Keratinocyte (primary cell): ENCODE results near the gene AHNAK. TPM values are rescaled to one million over a fixed set of nuclear protein-coding genes. Genes with fewer than 3 reads are reported as not detected.

Experiments used
- DNase-seq: peaks from one replicate; pipeline ENCODE4 v3.0.0-alpha.2; 2011; ENCODE audit warnings: low read depth, missing footprints, low spot score
- FAIRE-seq: peaks from 2 replicates; lab custom pipeline; 2011; peaks lifted over from hg19 to GRCh38; lab: Jason Lieb, UNC
- H2AFZ ChIP-seq: 2 replicates; pipeline ENCODE4 v1.6.0; 2012; ENCODE audit warnings: low read length, control low read depth, inconsistent platforms; ENCODE audit not compliant: control insufficient read depth
- H3K27ac ChIP-seq: 2 replicates; pipeline ENCODE4 v1.5.1; 2011; ENCODE audit warnings: low read length; ENCODE audit not compliant: control insufficient read depth, insufficient read depth
- H3K27me3 ChIP-seq: 3 replicates; pipeline ENCODE4 v1.6.0; 2011; ENCODE audit warnings: low read length; ENCODE audit not compliant: control insufficient read depth, insufficient read depth; ENCODE audit errors: extremely low read depth
- H3K36me3 ChIP-seq, 2 experiments: 2 replicates in 1 of 2; 3 replicates in 1 of 2; pipeline ENCODE4 v1.5.1; 2011; ENCODE audit warnings: low read length in 2 of 2, mild to moderate bottlenecking in 1 of 2; ENCODE audit not compliant: control insufficient read depth in 2 of 2, insufficient read depth in 2 of 2; ENCODE audit errors: extremely low read depth in 1 of 2
- H3K4me1 ChIP-seq: 3 replicates; pipeline ENCODE4 v1.5.1; 2011; ENCODE audit warnings: low read length; ENCODE audit not compliant: control insufficient read depth, insufficient read depth; ENCODE audit errors: extremely low read depth
- H3K4me2 ChIP-seq: 3 replicates; pipeline ENCODE4 v1.6.0; 2011; ENCODE audit warnings: low read depth, low read length; ENCODE audit not compliant: control insufficient read depth, insufficient read depth; ENCODE audit errors: extremely low read depth
- H3K4me3 ChIP-seq, 3 experiments: fragments of 200-600 bp in 1 of 3; sonication (generic) in 1 of 3; 2 replicates in 2 of 3; 3 replicates in 1 of 3; pipeline ENCODE4 v1.5.1; 2011 to 2016; ENCODE audit warnings: low read length in 3 of 3, mild to moderate bottlenecking in 3 of 3, control low read depth in 2 of 3, inconsistent platforms in 1 of 3, low read depth in 1 of 3, mixed read lengths in 1 of 3, mixed run types in 1 of 3, moderate library complexity in 1 of 3; ENCODE audit not compliant: control insufficient read depth in 2 of 3, insufficient read depth in 2 of 3; ENCODE audit errors: extremely low read depth in 1 of 3
- H3K79me2 ChIP-seq: 2 replicates; pipeline ENCODE4 v1.6.0; 2012; ENCODE audit warnings: low read length; ENCODE audit not compliant: control insufficient read depth, insufficient read depth
- H3K9ac ChIP-seq: 3 replicates; pipeline ENCODE4 v1.6.0; 2011; ENCODE audit warnings: low read length; ENCODE audit not compliant: control insufficient read depth, insufficient read depth; ENCODE audit errors: extremely low read depth
- H3K9me1 ChIP-seq: 3 replicates; pipeline ENCODE4 v1.6.0; 2011; ENCODE audit warnings: low read length; ENCODE audit not compliant: control insufficient read depth, insufficient read depth; ENCODE audit errors: extremely low read depth
- H3K9me3 ChIP-seq: 2 replicates; pipeline ENCODE4 v1.5.1; 2012; ENCODE audit warnings: low read depth, low read length; ENCODE audit not compliant: control insufficient read depth
- H4K20me1 ChIP-seq: 3 replicates; pipeline ENCODE4 v1.6.0; 2011; ENCODE audit warnings: low read length; ENCODE audit not compliant: control insufficient read depth, insufficient read depth; ENCODE audit errors: extremely low read depth
- EZH2 ChIP-seq: IDR thresholded peaks from one replicate; pipeline ENCODE4 v1.6.1; 2012; ENCODE audit warnings: inconsistent platforms, mild to moderate bottlenecking, low read length, moderate library complexity
- dilution Hi-C: fragments of 300-500 bp; cut with MboI; formaldehyde crosslinking; loops from one replicate; pipeline ENCODE4 v1.7.0; 2020; ENCODE audit warnings: low sequenced_read_pairs; ENCODE audit not compliant: extremely low pct_ligation_motif_present
- polyA plus RNA-seq, 5 experiments: library from polyadenylated mRNA; depleted of rRNA in 3 of 5; stranded (reverse) in 3 of 5; stranded (forward) in 1 of 5; unstranded in 1 of 5; fragments of >200 nt; gene quantifications; 1 replicate in 1 of 5; 2 replicates in 3 of 5; 3 replicates in 1 of 5; pipeline versions ENCODE4 v1.2.1 to v1.2.3, GENCODE V29; 2011 to 2012; ENCODE audit warnings: missing spikeins in 2 of 5, low read depth in 1 of 5, low replicate concordance in 1 of 5
- TF ChIP-seq, protein P1 (sequence below), 3 experiments: IDR thresholded peaks in 1 of 3; conservative IDR thresholded peaks in 1 of 3; optimal IDR thresholded peaks in 1 of 3; 2 replicates in 2 of 3; 3 replicates in 1 of 3; pipeline versions ENCODE3 to v1.5.1; 2011; ENCODE audit warnings: low read length in 3 of 3, mild to moderate bottlenecking in 3 of 3, moderate library complexity in 2 of 3, control low read depth in 1 of 3, inconsistent platforms in 1 of 3; ENCODE audit not compliant: insufficient read depth in 2 of 3; ENCODE audit errors: extremely low read depth in 1 of 3

AHNAK gene
- polyA plus RNA-seq, 1 donor (not counting 4 experiments of a cell fraction or from before 2014, with no cell fraction given), result 220 TPM

DNA sequence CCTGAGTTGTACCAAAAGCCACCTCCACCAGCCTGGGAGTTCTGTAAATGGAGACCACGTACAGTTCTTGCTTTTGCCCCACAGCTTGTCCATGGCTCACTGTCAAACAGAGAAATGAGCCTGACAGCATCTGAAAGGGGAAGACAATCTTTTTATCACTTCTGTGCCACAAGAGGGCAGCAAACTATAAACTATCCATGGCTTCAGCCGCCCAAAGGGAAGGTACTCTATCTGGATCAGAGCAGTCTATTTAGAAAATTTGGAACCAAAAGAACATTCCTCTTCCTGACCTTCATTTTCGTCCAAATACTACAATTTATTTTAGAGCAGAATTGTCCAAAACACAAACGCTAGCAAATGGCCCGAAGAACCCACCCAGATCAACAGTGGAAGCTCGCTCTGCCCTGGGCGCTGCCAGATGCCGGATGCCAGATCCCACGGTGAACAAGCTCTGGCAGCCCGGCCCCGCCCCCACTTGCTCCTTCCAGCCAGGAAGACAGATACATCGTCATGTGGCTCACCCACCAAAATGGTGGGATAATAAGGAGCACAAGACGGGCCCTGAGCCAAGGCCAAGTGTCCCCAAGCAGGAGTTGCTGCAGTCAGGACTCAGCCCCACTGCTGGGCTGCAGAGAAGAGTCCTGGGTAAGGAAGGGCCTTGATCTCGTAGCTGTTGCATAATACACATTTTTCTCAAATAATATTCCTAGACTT, 151.6 kb downstream of the AHNAK start:
- peak overlapping the region; percentile 86 for H3K4me2 ChIP-seq
- H3K4me1 ChIP-seq, result peaks cover 8% of the 10 kb centered on the region
- peak; percentile 87 for FAIRE-seq
- H3K4me3 ChIP-seq, result peak overlapping the region; percentile 23 to 68 (median 66)
- H3K9ac ChIP-seq, result peak overlapping the region; percentile 55
- H3K27ac ChIP-seq, result peak overlapping the region; percentile 33
- peak overlapping the region; percentile 98 for H2AFZ ChIP-seq
- H4K20me1 ChIP-seq, result no peaks in the 10 kb centered on the region
- H3K27me3 ChIP-seq, result no peaks in the 10 kb centered on the region
- dilution Hi-C loops, result no loop called here
- no peaks in the 10 kb centered on the region for H3K79me2 ChIP-seq
- DNase-seq, result no peak
- no peaks in the 10 kb centered on the region for H3K9me1 ChIP-seq
- H3K36me3 ChIP-seq, result no peaks in the 10 kb centered on the region
- TF ChIP-seq, protein P1, sequence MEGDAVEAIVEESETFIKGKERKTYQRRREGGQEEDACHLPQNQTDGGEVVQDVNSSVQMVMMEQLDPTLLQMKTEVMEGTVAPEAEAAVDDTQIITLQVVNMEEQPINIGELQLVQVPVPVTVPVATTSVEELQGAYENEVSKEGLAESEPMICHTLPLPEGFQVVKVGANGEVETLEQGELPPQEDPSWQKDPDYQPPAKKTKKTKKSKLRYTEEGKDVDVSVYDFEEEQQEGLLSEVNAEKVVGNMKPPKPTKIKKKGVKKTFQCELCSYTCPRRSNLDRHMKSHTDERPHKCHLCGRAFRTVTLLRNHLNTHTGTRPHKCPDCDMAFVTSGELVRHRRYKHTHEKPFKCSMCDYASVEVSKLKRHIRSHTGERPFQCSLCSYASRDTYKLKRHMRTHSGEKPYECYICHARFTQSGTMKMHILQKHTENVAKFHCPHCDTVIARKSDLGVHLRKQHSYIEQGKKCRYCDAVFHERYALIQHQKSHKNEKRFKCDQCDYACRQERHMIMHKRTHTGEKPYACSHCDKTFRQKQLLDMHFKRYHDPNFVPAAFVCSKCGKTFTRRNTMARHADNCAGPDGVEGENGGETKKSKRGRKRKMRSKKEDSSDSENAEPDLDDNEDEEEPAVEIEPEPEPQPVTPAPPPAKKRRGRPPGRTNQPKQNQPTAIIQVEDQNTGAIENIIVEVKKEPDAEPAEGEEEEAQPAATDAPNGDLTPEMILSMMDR (optimal IDR thresholded peaks at IDR 0.05 in 1 of 3, IDR thresholded peaks at IDR 0.05 in 1 of 3, conservative IDR thresholded peaks at IDR 0.05 in 1 of 3; ENCODE audit: extremely low read depth in 1 of 3, insufficient read depth in 2 of 3, low read length in 3 of 3), result peak; percentile 46 to 79 (median 71)
- no peak for TF ChIP-seq EZH2
- H3K9me3 ChIP-seq, result no peaks in the 10 kb centered on the region

DNA sequence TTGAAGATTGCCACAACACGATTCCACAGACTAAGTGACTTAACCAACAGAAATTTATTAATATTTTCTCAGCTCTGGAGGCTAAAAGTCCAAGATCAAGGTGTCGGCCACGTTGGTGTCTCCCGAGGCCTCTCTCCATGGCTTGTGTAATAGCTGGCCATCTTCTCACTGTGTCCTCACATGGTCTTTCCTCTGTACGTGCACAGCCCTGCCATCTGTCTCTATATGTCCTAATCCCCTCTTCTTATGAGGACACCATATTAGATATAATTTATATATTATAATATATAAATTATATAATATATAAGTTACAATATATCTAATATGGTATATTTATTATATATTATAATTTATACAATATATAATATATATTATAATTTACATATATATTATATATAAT, 152.9 kb downstream of the AHNAK start:
- DNase-seq (no peak), FAIRE-seq (no peak)
- dilution Hi-C loops, result no loop called here
- no peak overlapping the region for H3K9ac ChIP-seq
- no peaks in the 10 kb centered on the region for H3K27me3 ChIP-seq
- no peaks in the 10 kb centered on the region for H3K36me3 ChIP-seq
- TF ChIP-seq EZH2, result no peak
- TF ChIP-seq, protein P1 (optimal IDR thresholded peaks at IDR 0.05 in 1 of 3, IDR thresholded peaks at IDR 0.05 in 1 of 3, conservative IDR thresholded peaks at IDR 0.05 in 1 of 3; ENCODE audit: extremely low read depth in 1 of 3, insufficient read depth in 2 of 3, low read length in 3 of 3), result no peak
- H4K20me1 ChIP-seq, result no peaks in the 10 kb centered on the region
- H3K9me3 ChIP-seq, result no peaks in the 10 kb centered on the region
- H3K27ac ChIP-seq, result no peak overlapping the region
- peaks cover 8% of the 10 kb centered on the region for H3K4me1 ChIP-seq
- H3K9me1 ChIP-seq, result no peaks in the 10 kb centered on the region
- H3K79me2 ChIP-seq, result no peaks in the 10 kb centered on the region
- no peak overlapping the region for H2AFZ ChIP-seq
- no peak overlapping the region for H3K4me3 ChIP-seq
- H3K4me2 ChIP-seq, result no peak overlapping the region
